ENCODE measurements around the gene RPL41. TPM values are rescaled to one million over a fixed set of nuclear protein-coding genes. Genes with fewer than 3 reads are reported as not detected.

The RPL41 gene
- total RNA-seq, 4 donors from 2014 or later: 966 to 4,641 (median 3,066) TPM

- intact Hi-C loops (cut with DNase I): no loop called here
- Histone ChIP-seq H3K27ac (peak overlapping the region in 3 of 4 donors; percentile 54 to 67 (median 58)), H3K4me3 (no peak overlapping the region), H3K27me3 (no peaks in the 10 kb centered on the region), H3K4me1 (peaks cover 0 to 44% (median 7%) of the 10 kb centered on the region in 3 donors), H3K36me3 (peaks cover 26 to 82% (median 40%) of the 10 kb centered on the region in 3 donors), H3K9me3 (no peaks in the 10 kb centered on the region)
- 82 to 83% methylated on average over 10 to 12 of the region's 19 CpGs for WGBS, 2 donors
- DNase-seq: no peak
- no peak for TF ChIP-seq POLR2A (IDR thresholded peaks at IDR 0.05)
- TF ChIP-seq CTCF (IDR thresholded peaks at IDR 0.05): no peak
These were observed 25.7 kb downstream of the RPL41 start for GRCh38 chr12:56141946-56142784.

GRCh38 chr12:56143217-56143616 lies 26.8 kb downstream of the RPL41 start:
- WGBS, 2 donors: 36 to 48% methylated on average over 3 to 4 of the region's 4 CpGs
- TF ChIP-seq POLR2A (IDR thresholded peaks at IDR 0.05) (no peak), CTCF (IDR thresholded peaks at IDR 0.05) (no peak)

GRCh38 chr12:56143870-56144269 lies 27.4 kb downstream of the RPL41 start:
- Histone ChIP-seq H3K4me1 (peaks cover 0 to 47% (median 9%) of the 10 kb centered on the region in 3 donors), H3K4me3 (no peak overlapping the region), H3K27ac (peak overlapping the region in 3 of 4 donors; percentile 54 to 67 (median 58)), H3K9me3 (no peaks in the 10 kb centered on the region), H3K36me3 (peaks cover 22 to 65% (median 26%) of the 10 kb centered on the region in 3 donors), H3K27me3 (no peaks in the 10 kb centered on the region)
- intact Hi-C loops (cut with DNase I): no loop called here
- no peak for TF ChIP-seq POLR2A (IDR thresholded peaks at IDR 0.05)
- no peak for TF ChIP-seq CTCF (IDR thresholded peaks at IDR 0.05)
- WGBS, 2 donors: 69 to 73% methylated on average over 7 to 8 of the region's 8 CpGs
- no peak for DNase-seq

More at GRCh38 chr12:56143217-56143616, 26.8 kb downstream of the RPL41 start:
- H3K4me1 ChIP-seq: peaks cover 0 to 47% (median 9%) of the 10 kb centered on the region in 3 donors
- no peaks in the 10 kb centered on the region for H3K27me3 ChIP-seq
- H3K9me3 ChIP-seq: no peaks in the 10 kb centered on the region
- no peak overlapping the region for H3K4me3 ChIP-seq
- peak overlapping the region in 3 of 4 donors; percentile 54 to 67 (median 58) for H3K27ac ChIP-seq
- intact Hi-C loops (cut with DNase I): no loop called here
- no peak for DNase-seq
- peaks cover 22 to 71% (median 31%) of the 10 kb centered on the region in 3 donors for H3K36me3 ChIP-seq

GRCh38 chr12:56145217-56145616 lies 28.8 kb downstream of the RPL41 start:
- H3K27ac ChIP-seq: peak overlapping the region in 1 of 4 donors; percentile 25
- no peak overlapping the region for H3K4me3 ChIP-seq
- 83 to 87% methylated on average over 3 of the region's 3 CpGs for WGBS, 2 donors
- H3K36me3 ChIP-seq: peaks cover 13 to 51% (median 21%) of the 10 kb centered on the region in 3 donors
- H3K4me1 ChIP-seq: peaks cover 0 to 47% (median 9%) of the 10 kb centered on the region in 3 donors
- TF ChIP-seq CTCF (IDR thresholded peaks at IDR 0.05) (no peak), POLR2A (IDR thresholded peaks at IDR 0.05) (no peak)
- no peaks in the 10 kb centered on the region for H3K9me3 ChIP-seq
- intact Hi-C loops (cut with DNase I): no loop called here
- no peaks in the 10 kb centered on the region for H3K27me3 ChIP-seq
- DNase-seq: no peak

All from esophagus squamous epithelium (tissue), 5 donors.